Glutamatergic neuron (in vitro differentiated cells): ENCODE results near the gene KLHL22. TPM values are rescaled to one million over a fixed set of nuclear protein-coding genes. Genes with fewer than 3 reads are reported as not detected.
"Not testable (repeated sequence)": the region's sequence is repeated elsewhere in the genome, so short reads cannot be mapped to it uniquely, and the experiment has no call there.

ENCODE experiments used
- DNase-seq: peaks from one replicate; pipeline ENCODE4 v3.0.0; 2022
- H3K27ac Mint-ChIP-seq: one replicate; pipeline ENCODE4 v1.8.0; 2020; ENCODE audit warnings: mild to moderate bottlenecking, mixed read lengths, inconsistent platforms; ENCODE audit not compliant: unreplicated experiment
- H3K27me3 Mint-ChIP-seq: one replicate; pipeline ENCODE4 v1.8.0; 2020; ENCODE audit warnings: mild to moderate bottlenecking, moderate library complexity, mixed read lengths, inconsistent platforms; ENCODE audit not compliant: unreplicated experiment
- H3K36me3 Mint-ChIP-seq: one replicate; pipeline ENCODE4 v1.8.0; 2020; ENCODE audit warnings: mild to moderate bottlenecking, mixed read lengths, inconsistent platforms; ENCODE audit not compliant: unreplicated experiment
- H3K4me1 Mint-ChIP-seq: one replicate; pipeline ENCODE4 v1.8.0; 2020; ENCODE audit warnings: mild to moderate bottlenecking, low read depth, mixed read lengths, inconsistent platforms; ENCODE audit not compliant: unreplicated experiment
- H3K4me3 Mint-ChIP-seq: one replicate; pipeline ENCODE4 v1.8.0; 2020; ENCODE audit warnings: mild to moderate bottlenecking, mixed read lengths, inconsistent platforms; ENCODE audit not compliant: unreplicated experiment
- H3K9me3 Mint-ChIP-seq: one replicate; pipeline ENCODE4 v1.8.0; 2020; ENCODE audit warnings: mild to moderate bottlenecking, moderate library complexity, mixed read lengths, inconsistent platforms; ENCODE audit not compliant: unreplicated experiment
- CTCF ChIP-seq: fragments of 200-600 bp; sonication (generic); IDR thresholded peaks from one replicate; pipeline ENCODE4 v1.5.0; 2021; ENCODE audit not compliant: partially characterized antibody, unreplicated experiment
- total RNA-seq: library from RNA; stranded (reverse); fragmentation: NEBNext Ultra II Directional; extraction: Animal tissue kit (Norgen Biotek cat#: 25700); gene quantifications from one replicate; pipeline ENCODE4 v1.2.1, GENCODE V29; 2021; ENCODE audit not compliant: unreplicated experiment

KLHL22 gene
- total RNA-seq, 1 donor from 2014 or later: 20.2 TPM

GRCh38 chr22:20507253-20508066, 11.9 kb upstream of the KLHL22 start, which contains the start of gene MED15:
MED15 (plus strand) TSS chr22:20507610; CDS start chr22:20507679, 69 bp downstream.
- Mint-ChIP-seq H3K27ac (peak within 1 kb of the TSS; percentile 96), H3K4me3 (peak within 1 kb of the TSS; percentile 93), H3K27me3 (peaks cover 4% of the 10 kb centered on the region), H3K36me3 (no peaks in the 10 kb centered on the region), H3K9me3 (peaks cover 4% of the 10 kb centered on the region), H3K4me1 (peaks cover 19% of the 10 kb centered on the region)
- TF ChIP-seq CTCF: no peak
- peak; percentile 93 for DNase-seq

- no peak for TF ChIP-seq CTCF
- Mint-ChIP-seq H3K4me3 (peak overlapping the region; percentile 93), H3K36me3 (no peaks in the 10 kb centered on the region), H3K9me3 (peaks cover 4% of the 10 kb centered on the region), H3K27ac (peak overlapping the region; percentile 96), H3K27me3 (peaks cover 3% of the 10 kb centered on the region), H3K4me1 (peaks cover 18% of the 10 kb centered on the region)
- no peak for DNase-seq
Measured at GRCh38 chr22:20506543-20507252, 11.1 kb upstream of the KLHL22 start.

GRCh38 chr22:20504293-20504922, 8.8 kb upstream of the KLHL22 start:
- H3K9me3 Mint-ChIP-seq, DNase-seq, H3K4me3 Mint-ChIP-seq, H3K36me3 Mint-ChIP-seq, H3K27me3 Mint-ChIP-seq, H3K27ac Mint-ChIP-seq: not testable (repeated sequence)
- H3K4me1 Mint-ChIP-seq: peaks cover 11% of the 10 kb centered on the region

- H3K27ac Mint-ChIP-seq: no peak overlapping the region
- DNase-seq: no peak
- no peak for TF ChIP-seq CTCF
- peaks cover 3% of the 10 kb centered on the region for H3K9me3 Mint-ChIP-seq
- H3K27me3 Mint-ChIP-seq: peaks cover 1% of the 10 kb centered on the region
- H3K4me3 Mint-ChIP-seq: no peak overlapping the region
- peaks cover 5% of the 10 kb centered on the region for H3K4me1 Mint-ChIP-seq
- H3K36me3 Mint-ChIP-seq: no peaks in the 10 kb centered on the region
Measured at GRCh38 chr22:20503816-20504215, 8.2 kb upstream of the KLHL22 start.

- TF ChIP-seq CTCF: no peak
- Mint-ChIP-seq H3K36me3 (no peaks in the 10 kb centered on the region), H3K4me1 (no peaks in the 10 kb centered on the region), H3K4me3 (no peak overlapping the region), H3K9me3 (peaks cover 5% of the 10 kb centered on the region), H3K27me3 (peaks cover 5% of the 10 kb centered on the region), H3K27ac (no peak overlapping the region)
- DNase-seq: no peak
Measured at GRCh38 chr22:20499769-20500168, 4.2 kb upstream of the KLHL22 start.
